Measurements from ENCODE around the gene ZEB2.

- TF ChIP-seq SIN3A (IDR thresholded peaks at IDR 0.05; ENCODE audit: borderline replicate concordance, insufficient read depth, low read depth, low read length), result no peak
- TF ChIP-seq, protein P1, sequence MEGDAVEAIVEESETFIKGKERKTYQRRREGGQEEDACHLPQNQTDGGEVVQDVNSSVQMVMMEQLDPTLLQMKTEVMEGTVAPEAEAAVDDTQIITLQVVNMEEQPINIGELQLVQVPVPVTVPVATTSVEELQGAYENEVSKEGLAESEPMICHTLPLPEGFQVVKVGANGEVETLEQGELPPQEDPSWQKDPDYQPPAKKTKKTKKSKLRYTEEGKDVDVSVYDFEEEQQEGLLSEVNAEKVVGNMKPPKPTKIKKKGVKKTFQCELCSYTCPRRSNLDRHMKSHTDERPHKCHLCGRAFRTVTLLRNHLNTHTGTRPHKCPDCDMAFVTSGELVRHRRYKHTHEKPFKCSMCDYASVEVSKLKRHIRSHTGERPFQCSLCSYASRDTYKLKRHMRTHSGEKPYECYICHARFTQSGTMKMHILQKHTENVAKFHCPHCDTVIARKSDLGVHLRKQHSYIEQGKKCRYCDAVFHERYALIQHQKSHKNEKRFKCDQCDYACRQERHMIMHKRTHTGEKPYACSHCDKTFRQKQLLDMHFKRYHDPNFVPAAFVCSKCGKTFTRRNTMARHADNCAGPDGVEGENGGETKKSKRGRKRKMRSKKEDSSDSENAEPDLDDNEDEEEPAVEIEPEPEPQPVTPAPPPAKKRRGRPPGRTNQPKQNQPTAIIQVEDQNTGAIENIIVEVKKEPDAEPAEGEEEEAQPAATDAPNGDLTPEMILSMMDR (IDR thresholded peaks at IDR 0.05), result no peak
- no peak for TF ChIP-seq POLR2AphosphoS5 (IDR thresholded peaks at IDR 0.05; ENCODE audit: low read depth, low read length)
- TF ChIP-seq, protein P2, sequence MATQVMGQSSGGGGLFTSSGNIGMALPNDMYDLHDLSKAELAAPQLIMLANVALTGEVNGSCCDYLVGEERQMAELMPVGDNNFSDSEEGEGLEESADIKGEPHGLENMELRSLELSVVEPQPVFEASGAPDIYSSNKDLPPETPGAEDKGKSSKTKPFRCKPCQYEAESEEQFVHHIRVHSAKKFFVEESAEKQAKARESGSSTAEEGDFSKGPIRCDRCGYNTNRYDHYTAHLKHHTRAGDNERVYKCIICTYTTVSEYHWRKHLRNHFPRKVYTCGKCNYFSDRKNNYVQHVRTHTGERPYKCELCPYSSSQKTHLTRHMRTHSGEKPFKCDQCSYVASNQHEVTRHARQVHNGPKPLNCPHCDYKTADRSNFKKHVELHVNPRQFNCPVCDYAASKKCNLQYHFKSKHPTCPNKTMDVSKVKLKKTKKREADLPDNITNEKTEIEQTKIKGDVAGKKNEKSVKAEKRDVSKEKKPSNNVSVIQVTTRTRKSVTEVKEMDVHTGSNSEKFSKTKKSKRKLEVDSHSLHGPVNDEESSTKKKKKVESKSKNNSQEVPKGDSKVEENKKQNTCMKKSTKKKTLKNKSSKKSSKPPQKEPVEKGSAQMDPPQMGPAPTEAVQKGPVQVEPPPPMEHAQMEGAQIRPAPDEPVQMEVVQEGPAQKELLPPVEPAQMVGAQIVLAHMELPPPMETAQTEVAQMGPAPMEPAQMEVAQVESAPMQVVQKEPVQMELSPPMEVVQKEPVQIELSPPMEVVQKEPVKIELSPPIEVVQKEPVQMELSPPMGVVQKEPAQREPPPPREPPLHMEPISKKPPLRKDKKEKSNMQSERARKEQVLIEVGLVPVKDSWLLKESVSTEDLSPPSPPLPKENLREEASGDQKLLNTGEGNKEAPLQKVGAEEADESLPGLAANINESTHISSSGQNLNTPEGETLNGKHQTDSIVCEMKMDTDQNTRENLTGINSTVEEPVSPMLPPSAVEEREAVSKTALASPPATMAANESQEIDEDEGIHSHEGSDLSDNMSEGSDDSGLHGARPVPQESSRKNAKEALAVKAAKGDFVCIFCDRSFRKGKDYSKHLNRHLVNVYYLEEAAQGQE (IDR thresholded peaks at IDR 0.05; ENCODE audit: insufficient read depth in 1 of 2, low read depth in 2 of 2, low read length in 1 of 2), result no peak
- no peak for TF ChIP-seq TCF7L2 (IDR thresholded peaks at IDR 0.05; ENCODE audit: low read depth, low read length)
Observed at GRCh38 chr2:144526831-144527230, 6.9 kb upstream of the ZEB2 start.

Measured in Panc1 (cell line).